Raji (cell line): ENCODE measurements around the gene RAB40C.

ENCODE experiments used
- POLR2A ChIP-seq: IDR thresholded peaks from 2 replicates; pipeline ENCODE4 v1.6.1; 2011; ENCODE audit warnings: low read depth, low read length, control low read depth; ENCODE audit not compliant: insufficient read depth

Gene RAB40C

GRCh38 chr16:555528-556473, 34.1 kb upstream of the RAB40C start:
- no peak for TF ChIP-seq POLR2A

- TF ChIP-seq POLR2A: no peak
Observed at GRCh38 chr16:556474-557173, 33.2 kb upstream of the RAB40C start.

- TF ChIP-seq POLR2A: no peak
Observed at GRCh38 chr16:557463-558297, 32.2 kb upstream of the RAB40C start.

- TF ChIP-seq POLR2A: no peak
Observed at GRCh38 chr16:558298-559020, 31.4 kb upstream of the RAB40C start.

GRCh38 chr16:559021-559380, 30.9 kb upstream of the RAB40C start:
- no peak for TF ChIP-seq POLR2A

GRCh38 chr16:559411-560203, 30.3 kb upstream of the RAB40C start:
- TF ChIP-seq POLR2A: no peak

GRCh38 chr16:560204-560700, 29.6 kb upstream of the RAB40C start, which contains the start of gene PRR35:
Gene PRR35, plus strand, starts transcription at chr16:560394. Its CDS starts 2,901 bp downstream, at chr16:563295.
- TF ChIP-seq POLR2A: no peak

- no peak for TF ChIP-seq POLR2A
Observed at GRCh38 chr16:560701-561412, 29.0 kb upstream of the RAB40C start.

- TF ChIP-seq POLR2A: no peak
Observed at GRCh38 chr16:561413-561794, 28.5 kb upstream of the RAB40C start.

- TF ChIP-seq POLR2A: no peak
Observed at GRCh38 chr16:561957-562938, 27.6 kb upstream of the RAB40C start.

GRCh38 chr16:563072-563644, 26.7 kb upstream of the RAB40C start:
- TF ChIP-seq POLR2A: no peak

- no peak for TF ChIP-seq POLR2A
Observed at GRCh38 chr16:564690-565418, 25.0 kb upstream of the RAB40C start.
